Trophoblast cell (in vitro differentiated cells and primary cell): ENCODE data around the gene ZBTB7C.

Experiments
- DNase-seq, 2 donors: peaks; one replicate each; pipeline ENCODE4 v3.0.0-alpha.2; 2016
- H2AFZ ChIP-seq: 2 replicates; pipeline ENCODE4 v1.6.1; 2013; ENCODE audit warnings: low read length, moderate library complexity, mild to moderate bottlenecking; ENCODE audit not compliant: insufficient read depth, poor library complexity
- H2AK5ac ChIP-seq: 2 replicates; pipeline ENCODE4 v1.6.1; 2013; ENCODE audit warnings: mild to moderate bottlenecking, low read length
- H2BK120ac ChIP-seq: 2 replicates; pipeline ENCODE4 v1.6.1; 2013; ENCODE audit warnings: low read length, mild to moderate bottlenecking, moderate library complexity; ENCODE audit not compliant: insufficient read depth, poor library complexity
- H2BK12ac ChIP-seq: 2 replicates; pipeline ENCODE4 v1.6.1; 2013; ENCODE audit warnings: mild to moderate bottlenecking, low read length, moderate library complexity
- H2BK5ac ChIP-seq: 2 replicates; pipeline ENCODE4 v1.6.1; 2013; ENCODE audit warnings: low read length, low read depth, moderate library complexity, mild to moderate bottlenecking; ENCODE audit not compliant: poor library complexity
- H3K14ac ChIP-seq: 2 replicates; pipeline ENCODE4 v1.6.1; 2013; ENCODE audit warnings: mild to moderate bottlenecking, low read length
- H3K18ac ChIP-seq: 2 replicates; pipeline ENCODE4 v1.6.1; 2013; ENCODE audit warnings: mild to moderate bottlenecking, low read length
- H3K23ac ChIP-seq: 2 replicates; pipeline ENCODE4 v1.6.1; 2013; ENCODE audit warnings: low read length
- H3K27ac ChIP-seq: 2 replicates; pipeline ENCODE4 v1.5.1; 2013; ENCODE audit warnings: low read depth, mild to moderate bottlenecking, inconsistent platforms, low read length, moderate library complexity
- H3K27me3 ChIP-seq: 2 replicates; pipeline ENCODE4 v1.6.1; 2013; ENCODE audit warnings: inconsistent platforms, mild to moderate bottlenecking, low read length, moderate library complexity; ENCODE audit not compliant: insufficient read depth
- H3K36me3 ChIP-seq, 2 experiments: 1 replicate in 1 of 2; 2 replicates in 1 of 2; pipeline ENCODE4 v1.6.1; 2013; ENCODE audit warnings: low read length in 2 of 2, mild to moderate bottlenecking in 2 of 2, moderate library complexity in 1 of 2; ENCODE audit not compliant: insufficient read depth in 2 of 2, control insufficient read depth in 1 of 2
- H3K4ac ChIP-seq: 2 replicates; pipeline ENCODE4 v1.6.1; 2013; ENCODE audit warnings: low read depth, mild to moderate bottlenecking, low read length, moderate library complexity
- H3K4me1 ChIP-seq, 2 experiments: 1 replicate in 1 of 2; 2 replicates in 1 of 2; pipeline ENCODE4 v1.6.1; 2013; ENCODE audit warnings: low read length in 2 of 2, mild to moderate bottlenecking in 2 of 2, moderate library complexity in 1 of 2; ENCODE audit not compliant: insufficient read depth in 2 of 2, control insufficient read depth in 1 of 2
- H3K4me2 ChIP-seq: 2 replicates; pipeline ENCODE4 v1.6.1; 2013; ENCODE audit warnings: inconsistent platforms, mild to moderate bottlenecking, low read length, moderate library complexity
- H3K4me3 ChIP-seq: 2 replicates; pipeline ENCODE4 v1.5.1; 2013; ENCODE audit warnings: mild to moderate bottlenecking, low read depth, low read length, inconsistent platforms
- H3K79me1 ChIP-seq: one replicate; pipeline ENCODE4 v1.6.1; 2013; ENCODE audit warnings: low read length
- H3K79me2 ChIP-seq: 2 replicates; pipeline ENCODE4 v1.6.1; 2013; ENCODE audit warnings: low read length, mild to moderate bottlenecking; ENCODE audit not compliant: control insufficient read depth, insufficient read depth, poor library complexity
- H3K9ac ChIP-seq: 2 replicates; pipeline ENCODE4 v1.6.1; 2013; ENCODE audit warnings: mild to moderate bottlenecking, low read length
- H3K9me3 ChIP-seq: 2 replicates; pipeline ENCODE4 v1.6.1; 2013; ENCODE audit warnings: low read depth, mild to moderate bottlenecking, control low read depth, inconsistent platforms, low read length; ENCODE audit not compliant: insufficient read depth
- H4K12ac ChIP-seq: 2 replicates; pipeline ENCODE4 v1.6.1; 2013; ENCODE audit warnings: low read depth, mild to moderate bottlenecking, low read length, moderate library complexity
- H4K8ac ChIP-seq: 2 replicates; pipeline ENCODE4 v1.6.1; 2013; ENCODE audit warnings: low read depth, mild to moderate bottlenecking, low read length, moderate library complexity
- H4K91ac ChIP-seq: one replicate; pipeline ENCODE4 v1.6.1; 2013; ENCODE audit warnings: low read depth, mild to moderate bottlenecking, low read length, moderate library complexity
- WGBS: extraction: QIAGEN DNeasy Blood & Tissue Kit; methylation state at CpG from one replicate; pipeline ENCODE4 v1.1.7; 2013; ENCODE audit warnings: missing lambda C conversion rate; ENCODE audit not compliant: insufficient read length, insufficient coverage; ENCODE audit errors: extremely low coverage; 5-methylcytosine and 5-hydroxymethylcytosine counted together

The ZBTB7C gene

GRCh38 chr18:48132797-48133655 lies 276.2 kb downstream of the ZBTB7C start:
- Histone ChIP-seq H3K23ac (no peak overlapping the region), H3K36me3 (no peaks in the 10 kb centered on the region), H3K79me1 (peaks cover 2% of the 10 kb centered on the region), H4K91ac (no peak overlapping the region), H3K27me3 (peaks cover 24% of the 10 kb centered on the region), H2BK12ac (no peak overlapping the region), H3K27ac (no peak overlapping the region), H2BK5ac (no peak overlapping the region), H3K4me3 (no peak overlapping the region), H2AK5ac (no peak overlapping the region), H3K4ac (no peak overlapping the region), H3K79me2 (no peaks in the 10 kb centered on the region), H3K9ac (no peak overlapping the region), H2AFZ (no peak overlapping the region), H2BK120ac (no peak overlapping the region), H3K18ac (no peak overlapping the region), H4K12ac (no peak overlapping the region), H3K4me2 (no peak overlapping the region), H3K4me1 (peaks cover 6 to 14% of the 10 kb centered on the region in 2 experiments), H3K14ac (no peak overlapping the region), H4K8ac (peak overlapping the region; percentile 29), H3K9me3 (no peaks in the 10 kb centered on the region)
- no CpG with 5 or more reads among the region's 6 CpGs for WGBS
- no peak for DNase-seq

GRCh38 chr18:48131042-48131441 lies 278.1 kb downstream of the ZBTB7C start:
- no peak overlapping the region for H3K23ac ChIP-seq
- no peak overlapping the region for H2AFZ ChIP-seq
- no peak overlapping the region for H4K8ac ChIP-seq
- H2BK12ac ChIP-seq = no peak overlapping the region
- H3K14ac ChIP-seq = no peak overlapping the region
- no peak overlapping the region for H3K4ac ChIP-seq
- H4K12ac ChIP-seq = no peak overlapping the region
- H2AK5ac ChIP-seq = no peak overlapping the region
- peaks cover under 1 to 7% of the 10 kb centered on the region in 2 experiments for H3K4me1 ChIP-seq
- H3K27ac ChIP-seq = no peak overlapping the region
- no peak overlapping the region for H3K18ac ChIP-seq
- no CpG with 5 or more reads among the region's 9 CpGs for WGBS
- H3K36me3 ChIP-seq = no peaks in the 10 kb centered on the region
- no peak overlapping the region for H3K4me3 ChIP-seq
- H3K27me3 ChIP-seq = peaks cover 8% of the 10 kb centered on the region
- no peak overlapping the region for H2BK5ac ChIP-seq
- H3K79me2 ChIP-seq = no peaks in the 10 kb centered on the region
- peak in 1 of 2 donors; percentile 36 for DNase-seq
- no peaks in the 10 kb centered on the region for H3K9me3 ChIP-seq
- H3K4me2 ChIP-seq = no peak overlapping the region
- peaks cover 2% of the 10 kb centered on the region for H3K79me1 ChIP-seq
- no peak overlapping the region for H3K9ac ChIP-seq
- H4K91ac ChIP-seq = no peak overlapping the region
- H2BK120ac ChIP-seq = no peak overlapping the region

GRCh38 chr18:48129621-48130082 lies 279.5 kb downstream of the ZBTB7C start:
- no CpG with 5 or more reads among the region's 7 CpGs for WGBS
- Histone ChIP-seq H2AFZ (no peak overlapping the region), H3K18ac (no peak overlapping the region), H3K4me2 (no peak overlapping the region), H4K12ac (no peak overlapping the region), H2BK5ac (no peak overlapping the region), H2AK5ac (no peak overlapping the region), H3K4me3 (no peak overlapping the region), H3K9ac (no peak overlapping the region), H3K27ac (no peak overlapping the region), H3K14ac (no peak overlapping the region), H3K9me3 (no peaks in the 10 kb centered on the region), H2BK12ac (no peak overlapping the region), H3K23ac (no peak overlapping the region), H3K27me3 (no peaks in the 10 kb centered on the region), H3K79me1 (peaks cover 2% of the 10 kb centered on the region), H3K79me2 (no peaks in the 10 kb centered on the region), H4K91ac (no peak overlapping the region), H3K36me3 (no peaks in the 10 kb centered on the region), H2BK120ac (no peak overlapping the region), H3K4me1 (peaks cover 6 to 9% of the 10 kb centered on the region in 2 experiments), H4K8ac (no peak overlapping the region), H3K4ac (no peak overlapping the region)
- no peak for DNase-seq

- Histone ChIP-seq H3K18ac (no peak overlapping the region), H3K14ac (no peak overlapping the region), H2BK5ac (no peak overlapping the region), H4K8ac (no peak overlapping the region), H4K91ac (no peak overlapping the region), H3K79me1 (no peaks in the 10 kb centered on the region), H3K27me3 (no peaks in the 10 kb centered on the region), H3K27ac (no peak overlapping the region), H3K4ac (no peak overlapping the region), H2AFZ (no peak overlapping the region), H2BK12ac (no peak overlapping the region), H3K4me1 (peaks cover 6 to 8% of the 10 kb centered on the region in 2 experiments), H2AK5ac (no peak overlapping the region), H3K9me3 (no peaks in the 10 kb centered on the region), H3K4me2 (no peak overlapping the region), H3K4me3 (no peak overlapping the region), H2BK120ac (no peak overlapping the region), H3K36me3 (no peaks in the 10 kb centered on the region), H3K9ac (no peak overlapping the region), H3K79me2 (no peaks in the 10 kb centered on the region), H4K12ac (no peak overlapping the region), H3K23ac (no peak overlapping the region)
- no CpG with 5 or more reads among the region's 12 CpGs for WGBS
- no peak for DNase-seq
Measured at GRCh38 chr18:48127606-48128005, 281.6 kb downstream of the ZBTB7C start.
